NCI-H1105 treated with DMSO at 0.1 percent for 48 hours (cell line): Measurements from ENCODE around the gene NACA2.
A peak's percentile ranks its signal among the peaks of the same experiment; 100 is the strongest.
"Not testable (repeated sequence)": the region's sequence is repeated elsewhere in the genome, so short reads cannot be mapped to it uniquely, and the experiment has no call there.

ENCODE experiments used
- DNase-seq: peaks from one replicate; lab custom pipeline; 2025; lab: John Stamatoyannopoulos, UW

Gene NACA2

DNA sequence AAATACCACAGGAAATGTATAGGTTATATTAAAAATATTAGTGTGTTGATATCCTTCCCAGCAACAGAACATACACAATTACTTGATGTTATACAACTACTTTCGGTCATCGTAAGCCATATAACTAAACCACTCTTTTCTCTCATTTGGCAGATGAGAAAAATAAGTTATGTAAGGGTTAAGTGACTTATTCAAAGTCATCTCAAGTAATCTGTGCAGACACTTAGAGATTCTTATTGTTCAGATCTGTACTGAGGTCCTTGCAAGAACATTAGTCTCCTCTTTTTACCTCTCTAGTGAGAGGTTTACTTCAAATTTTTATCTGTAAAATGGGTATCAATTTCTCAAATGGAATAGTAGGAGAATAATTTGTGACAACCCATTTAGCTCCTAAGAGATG lies 15.0 kb downstream of the NACA2 start:
- DNase-seq = no peak

DNA sequence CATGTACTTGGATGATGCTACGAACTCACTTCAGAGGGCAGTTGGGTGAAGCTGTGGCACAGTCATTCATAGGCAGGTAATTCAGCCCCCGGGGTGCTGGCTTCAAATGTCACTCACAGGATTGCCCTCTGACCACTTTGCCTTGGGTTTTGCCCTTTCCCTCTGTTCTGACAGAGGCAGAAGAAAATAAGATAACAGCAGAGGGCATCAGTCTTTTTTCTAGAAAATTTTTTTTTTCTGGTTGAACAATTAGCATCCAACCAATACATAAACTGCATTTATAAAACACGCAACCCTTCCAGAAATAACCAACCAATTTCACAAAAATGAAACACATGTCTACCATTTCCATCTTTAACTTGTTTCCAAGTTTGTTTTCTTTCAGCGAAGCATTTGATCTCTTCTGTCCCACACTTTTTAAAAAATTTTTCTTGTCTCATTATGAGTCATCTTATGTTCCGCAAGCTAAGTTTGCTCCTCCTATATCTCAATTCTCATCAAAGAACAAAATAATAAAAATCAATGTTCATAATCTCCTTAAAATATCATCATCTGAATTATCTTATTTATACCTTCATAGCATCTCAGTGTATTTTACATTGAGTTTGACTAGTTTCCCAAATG lies 15.6 kb downstream of the NACA2 start:
- no peak for DNase-seq

- DNase-seq = peak; percentile 70
Observed at GRCh38 chr17:61574542-61575351, 16.3 kb downstream of the NACA2 start.

- not testable (repeated sequence) for DNase-seq
Observed at GRCh38 chr17:61572547-61572946, 18.5 kb downstream of the NACA2 start.

- no peak for DNase-seq
Observed at GRCh38 chr17:61571624-61572023, 19.4 kb downstream of the NACA2 start.

GRCh38 chr17:61570118-61570517 lies 20.9 kb downstream of the NACA2 start:
- DNase-seq = no peak

- DNase-seq = not testable (repeated sequence)
Observed at GRCh38 chr17:61569525-61569924, 21.5 kb downstream of the NACA2 start.

GRCh38 chr17:61568219-61569072 lies 22.6 kb downstream of the NACA2 start:
- no peak for DNase-seq

GRCh38 chr17:61567045-61567802 lies 23.8 kb downstream of the NACA2 start:
- no peak for DNase-seq

DNA sequence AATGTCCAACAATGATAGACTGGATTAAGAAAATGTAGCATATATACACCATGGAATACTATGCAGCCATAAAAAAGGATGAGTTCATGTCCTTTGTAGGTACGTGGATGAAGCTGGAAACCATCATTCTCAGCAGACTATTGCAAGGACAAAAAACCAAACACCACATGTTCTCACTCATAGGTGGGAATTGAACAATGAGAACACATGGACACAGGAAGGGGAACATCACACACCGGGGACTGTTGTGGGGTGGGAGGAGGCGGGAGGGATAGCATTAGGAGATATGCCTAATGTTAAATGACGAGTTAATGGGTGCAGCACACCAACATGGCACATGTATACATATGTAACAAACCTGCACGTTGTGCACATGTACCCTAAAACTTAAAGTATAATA lies 24.6 kb downstream of the NACA2 start:
- not testable (repeated sequence) for DNase-seq

DNA sequence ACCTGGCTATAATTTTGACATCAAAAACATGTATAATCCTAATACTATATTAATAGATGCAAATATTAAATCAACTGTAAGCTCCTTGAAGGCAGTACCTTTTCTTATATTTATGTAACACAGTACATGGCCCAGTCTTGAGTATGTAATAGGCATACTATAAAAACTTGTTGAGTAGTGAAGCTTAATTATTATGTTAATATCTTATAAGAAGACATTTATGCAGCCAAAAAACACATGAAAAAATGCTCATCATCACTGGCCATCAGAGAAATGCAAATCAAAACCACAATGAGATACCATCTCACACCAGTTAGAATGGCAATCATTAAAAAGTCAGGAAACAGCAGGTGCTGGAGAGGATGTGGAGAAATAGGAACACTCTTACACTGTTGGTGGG lies 25.2 kb downstream of the NACA2 start:
- not testable (repeated sequence) for DNase-seq

GRCh38 chr17:61565213-61565612 lies 25.8 kb downstream of the NACA2 start:
- no peak for DNase-seq

- no peak for DNase-seq
Observed at GRCh38 chr17:61562287-61562686, 28.7 kb downstream of the NACA2 start.

- no peak for DNase-seq
Observed at GRCh38 chr17:61561354-61561753, 29.7 kb downstream of the NACA2 start.

DNA sequence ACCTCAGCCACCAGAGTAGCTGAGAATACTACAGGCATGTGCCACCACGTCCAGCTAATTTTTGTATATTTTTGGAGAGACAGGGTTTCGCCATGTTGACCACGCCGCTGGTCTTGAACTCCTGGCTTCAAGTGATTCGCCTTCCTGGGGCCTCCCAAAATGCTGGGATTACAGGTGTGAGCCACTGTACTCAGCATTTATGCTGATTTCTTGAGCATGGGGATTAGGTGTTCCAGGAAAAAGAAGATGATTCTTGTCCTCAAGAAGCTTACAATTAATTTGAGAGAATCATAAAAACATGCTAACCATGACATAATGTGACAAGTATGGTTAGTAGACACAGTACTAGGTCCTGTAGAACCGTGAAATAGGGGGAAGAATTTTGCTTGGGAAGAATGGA lies 30.9 kb downstream of the NACA2 start:
- no peak for DNase-seq

GRCh38 chr17:61556224-61557188 lies 34.5 kb downstream of the NACA2 start:
- DNase-seq = no peak

DNA sequence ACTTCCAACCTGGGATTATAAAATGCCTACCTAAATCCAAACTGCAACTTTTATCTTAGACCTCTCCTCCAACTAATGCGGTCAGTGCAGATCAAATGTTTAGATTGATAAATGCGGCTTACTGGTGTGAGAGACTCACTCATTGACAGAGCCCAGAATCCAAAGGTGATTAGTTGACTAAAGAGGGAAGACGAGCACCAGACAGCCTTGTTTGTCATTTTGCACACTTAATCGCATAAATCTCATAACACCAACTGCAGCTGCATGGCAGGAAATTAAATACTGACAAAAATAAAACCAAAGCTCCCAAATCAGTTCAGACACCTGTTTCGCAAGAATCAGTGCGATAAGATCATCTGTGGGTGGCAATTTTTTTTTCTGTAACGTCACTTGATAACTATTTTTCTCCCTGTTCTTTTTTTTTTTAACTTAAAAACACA lies 35.9 kb downstream of the NACA2 start:
- no peak for DNase-seq

DNA sequence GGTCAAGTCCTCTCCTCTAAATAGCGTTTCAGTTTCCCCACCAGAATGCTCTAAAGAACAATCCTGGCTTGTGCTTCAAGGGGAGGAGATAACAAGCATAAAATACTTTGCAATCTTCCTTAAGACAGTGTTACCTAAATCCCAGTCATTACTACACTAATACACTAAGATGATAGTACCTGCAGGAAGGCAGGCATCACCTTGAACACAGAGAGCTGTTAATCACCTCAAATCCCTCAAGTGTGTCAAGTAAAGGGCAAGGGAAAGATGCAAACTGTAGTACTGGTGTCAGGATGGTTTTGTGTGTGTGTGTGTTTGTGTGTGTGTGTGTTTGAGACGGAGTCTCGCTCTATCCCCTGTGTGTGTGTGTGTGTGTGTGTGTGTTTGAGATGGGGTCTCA lies 36.8 kb downstream of the NACA2 start:
- no peak for DNase-seq

GRCh38 chr17:61552560-61552959 lies 38.5 kb downstream of the NACA2 start:
- DNase-seq = not testable (repeated sequence)

GRCh38 chr17:61551255-61551742 lies 39.7 kb downstream of the NACA2 start:
- DNase-seq = peak; percentile 43
